ENCODE measurements around the gene ARPC1B. TPM values are rescaled to one million over a fixed set of nuclear protein-coding genes. Genes with fewer than 3 reads are reported as not detected.

The ARPC1B gene
- total RNA-seq, 1 donor from 2014 or later: 23.6 TPM

GRCh38 chr7:99418260-99418659, 43.7 kb downstream of the ARPC1B start:
- H3K36me3 Mint-ChIP-seq: peaks cover 30% of the 10 kb centered on the region

GRCh38 chr7:99419323-99420021, 44.9 kb downstream of the ARPC1B start:
- Histone ChIP-seq H3K27me3 (no peaks in the 10 kb centered on the region), H3F3A (ENCODE audit: low read depth) (peaks cover 9% of the 10 kb centered on the region), H3K79me2 (ENCODE audit: low read depth) (no peaks in the 10 kb centered on the region), H2AFZ (replicated peaks) (no peak overlapping the region), H3K4me3 (no peak overlapping the region), H3K9ac (no peak overlapping the region), H3K27ac (no peak overlapping the region), H3K9me3 (ENCODE audit: low read depth) (peaks cover 3% of the 10 kb centered on the region), H3K36me3 (peaks cover 7% of the 10 kb centered on the region), H3K4me2 (no peak overlapping the region), H4K20me1 (ENCODE audit: low read depth) (peaks cover 16% of the 10 kb centered on the region), H3K4me1 (no peaks in the 10 kb centered on the region)
- no peaks in the 10 kb centered on the region for H3K27me3 Mint-ChIP-seq (ENCODE audit: insufficient read depth, low read depth)
- no peak overlapping the region for H3K4me3 Mint-ChIP-seq
- no peak for DNase-seq (ENCODE audit: low spot score)
- no peaks in the 10 kb centered on the region for H3K4me1 Mint-ChIP-seq
- TF ChIP-seq CTCF (IDR thresholded peaks at IDR 0.05) (no peak), EZH2phosphoT487 (IDR thresholded peaks at IDR 0.05) (no peak), EZH2 (IDR thresholded peaks at IDR 0.05) (no peak)
- no peaks in the 10 kb centered on the region for H3K9me3 Mint-ChIP-seq
- H3K27ac Mint-ChIP-seq: no peak overlapping the region
- peaks cover 27% of the 10 kb centered on the region for H3K36me3 Mint-ChIP-seq

More at GRCh38 chr7:99418260-99418659, 43.7 kb downstream of the ARPC1B start:
- Histone ChIP-seq H3K4me3 (no peak overlapping the region), H3K4me1 (no peaks in the 10 kb centered on the region), H3K27me3 (no peaks in the 10 kb centered on the region), H3K9me3 (ENCODE audit: low read depth) (peaks cover 3% of the 10 kb centered on the region), H3K79me2 (ENCODE audit: low read depth) (no peaks in the 10 kb centered on the region), H3F3A (ENCODE audit: low read depth) (peaks cover 9% of the 10 kb centered on the region), H3K4me2 (no peak overlapping the region), H3K27ac (no peak overlapping the region), H3K36me3 (peaks cover 7% of the 10 kb centered on the region), H3K9ac (no peak overlapping the region), H4K20me1 (ENCODE audit: low read depth) (peaks cover 12% of the 10 kb centered on the region), H2AFZ (replicated peaks) (no peak overlapping the region)
- TF ChIP-seq CTCF (IDR thresholded peaks at IDR 0.05): no peak
- no peak for TF ChIP-seq EZH2phosphoT487 (IDR thresholded peaks at IDR 0.05)
- no peak for TF ChIP-seq EZH2 (IDR thresholded peaks at IDR 0.05)
- H3K9me3 Mint-ChIP-seq: no peaks in the 10 kb centered on the region
- H3K27me3 Mint-ChIP-seq (ENCODE audit: insufficient read depth, low read depth): no peaks in the 10 kb centered on the region
- no peaks in the 10 kb centered on the region for H3K4me1 Mint-ChIP-seq
- no peak overlapping the region for H3K27ac Mint-ChIP-seq
- DNase-seq (ENCODE audit: low spot score): no peak
- H3K4me3 Mint-ChIP-seq: no peak overlapping the region

- no peaks in the 10 kb centered on the region for H3K9me3 Mint-ChIP-seq
- no peak overlapping the region for H3K27ac Mint-ChIP-seq
- H3K36me3 ChIP-seq: peaks cover 2% of the 10 kb centered on the region
Measured at GRCh38 chr7:99420213-99420612, 45.7 kb downstream of the ARPC1B start.

More at GRCh38 chr7:99420213-99420612, 45.7 kb downstream of the ARPC1B start:
- no peak overlapping the region for H3K4me2 ChIP-seq
- TF ChIP-seq CTCF (IDR thresholded peaks at IDR 0.05) (no peak), EZH2 (IDR thresholded peaks at IDR 0.05) (no peak), EZH2phosphoT487 (IDR thresholded peaks at IDR 0.05) (no peak)
- H3K4me1 ChIP-seq: no peaks in the 10 kb centered on the region
- H3K27me3 Mint-ChIP-seq (ENCODE audit: insufficient read depth, low read depth): no peaks in the 10 kb centered on the region
- H3K9ac ChIP-seq: no peak overlapping the region
- peaks cover 9% of the 10 kb centered on the region for H3F3A ChIP-seq (ENCODE audit: low read depth)
- no peaks in the 10 kb centered on the region for H3K4me1 Mint-ChIP-seq
- no peak overlapping the region for H3K4me3 ChIP-seq
- H3K4me3 Mint-ChIP-seq: no peak overlapping the region
- no peak for DNase-seq (ENCODE audit: low spot score)
- H4K20me1 ChIP-seq (ENCODE audit: low read depth): peaks cover 16% of the 10 kb centered on the region
- H3K27me3 ChIP-seq: no peaks in the 10 kb centered on the region
- H3K79me2 ChIP-seq (ENCODE audit: low read depth): no peaks in the 10 kb centered on the region
- H3K9me3 ChIP-seq (ENCODE audit: low read depth): no peaks in the 10 kb centered on the region
- H2AFZ ChIP-seq (replicated peaks): no peak overlapping the region
- H3K36me3 Mint-ChIP-seq: peaks cover 20% of the 10 kb centered on the region
- no peak overlapping the region for H3K27ac ChIP-seq

Data from neural progenitor cell (in vitro differentiated cells).